Esophagus squamous epithelium (tissue), 5 donors: ENCODE measurements around the gene ZC3H18. TPM values are rescaled to one million over a fixed set of nuclear protein-coding genes. Genes with fewer than 3 reads are reported as not detected.

ENCODE experiments used
- DNase-seq: peaks from one replicate; lab custom pipeline; 2025; lab: John Stamatoyannopoulos, UW
- H3K27ac ChIP-seq, 4 donors: fragments of 200-600 bp; sonication (generic); one replicate each; pipeline ENCODE4 v1.5.1; 2016 to 2019; ENCODE audit warnings: mild to moderate bottlenecking in 1 of 4
- H3K27me3 ChIP-seq, 4 donors: fragments of 200-600 bp; sonication (generic); 1 replicate in 3 of 4; 2 replicates in 1 of 4; pipeline versions ENCODE4 v1.5.1 to v1.6.0; 2017 to 2021; ENCODE audit warnings: antibody characterized with exemption in 1 of 4
- H3K36me3 ChIP-seq, 3 donors: fragments of 200-600 bp; sonication (generic); one replicate each; pipeline ENCODE4 v1.5.1; 2016 to 2019
- H3K4me1 ChIP-seq, 3 donors: fragments of 200-600 bp; sonication (generic); one replicate each; pipeline ENCODE4 v1.5.1; 2017 to 2019
- H3K4me3 ChIP-seq, 4 donors: fragments of 200-600 bp; sonication (generic); 1 replicate in 3 of 4; 2 replicates in 1 of 4; pipeline ENCODE4 v1.5.1; 2016 to 2019; ENCODE audit warnings: mild to moderate bottlenecking in 2 of 4, moderate library complexity in 1 of 4
- H3K9me3 ChIP-seq, 3 donors: fragments of 200-600 bp; sonication (generic); one replicate each; pipeline ENCODE4 v1.5.1; 2016 to 2019
- POLR2A ChIP-seq, 4 donors: fragments of 450-650 bp; IDR thresholded peaks; one replicate each; pipeline ENCODE4 v1.6.1; 2017; ENCODE audit warnings: antibody characterized with exemption in 4 of 4, mild to moderate bottlenecking in 4 of 4, moderate library complexity in 3 of 4
- WGBS, 2 donors: methylation state at CpG; one replicate each; pipeline ENCODE4 v1.1.5; 2018; 5-methylcytosine and 5-hydroxymethylcytosine counted together
- intact Hi-C: fragments of 100-400 bp; cut with DNase I; formaldehyde crosslinking; loops from one replicate; pipeline ENCODE4 v1.15.0; 2022
- total RNA-seq, 4 donors: library from RNA; depleted of rRNA; stranded (reverse); fragments of >200 nt; gene quantifications; one replicate each; pipeline ENCODE4 v1.1.0, GENCODE V29; 2016
- TF ChIP-seq, protein P1 (sequence below), 6 experiments: fragments of 450-650 bp in 4 of 6; fragments of 200-600 bp in 2 of 6; sonication (generic) in 2 of 6; IDR thresholded peaks; one replicate each; pipeline ENCODE4 v1.5.1; 2016 to 2019; ENCODE audit warnings: antibody characterized with exemption in 6 of 6, mild to moderate bottlenecking in 4 of 6, moderate library complexity in 4 of 6
- donor health status: DM: yes; HTN: yes; CAD: no.

ZC3H18 gene
- total RNA-seq, 4 donors from 2014 or later: 15.4 to 27.3 (median 17.5) TPM

DNA sequence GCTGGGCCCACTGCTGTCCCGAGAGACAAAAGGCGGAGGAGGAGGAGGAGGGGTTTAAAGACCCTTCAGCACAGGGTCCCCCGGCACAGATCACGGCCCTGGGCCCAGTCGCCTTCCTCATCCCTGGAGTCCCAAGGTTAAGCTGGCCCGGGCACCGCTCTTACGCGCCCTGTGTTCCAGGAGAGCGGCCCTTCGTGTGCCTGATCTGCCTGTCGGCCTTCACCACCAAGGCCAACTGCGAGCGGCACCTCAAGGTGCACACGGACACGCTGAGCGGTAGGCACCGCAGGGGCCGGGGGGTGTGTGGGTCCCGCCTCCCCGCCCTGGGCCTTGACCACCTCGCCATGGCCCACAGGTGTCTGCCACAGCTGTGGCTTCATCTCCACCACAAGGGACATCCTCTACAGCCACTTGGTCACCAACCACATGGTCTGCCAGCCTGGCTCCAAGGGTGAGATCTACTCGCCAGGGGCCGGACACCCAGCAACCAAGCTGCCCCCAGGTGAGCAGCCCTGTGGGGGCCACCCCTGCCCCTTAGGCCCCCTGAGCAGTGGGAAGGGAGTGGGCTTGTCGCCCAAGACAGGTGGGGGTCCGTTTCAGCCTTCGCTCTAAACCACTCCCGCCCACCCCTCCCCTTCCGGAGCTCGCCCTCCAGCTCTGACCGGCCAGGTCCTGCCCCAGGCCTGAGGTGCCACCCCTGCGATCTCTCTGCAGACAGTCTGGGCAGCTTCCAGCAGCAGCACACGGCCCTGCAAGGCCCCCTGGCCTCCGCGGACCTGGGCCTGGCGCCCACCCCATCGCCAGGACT, 37.6 kb upstream of the ZC3H18 start:
- DNase-seq: no peak
- Histone ChIP-seq H3K36me3 (peaks cover 0 to 22% (median 7%) of the 10 kb centered on the region in 3 donors), H3K4me3 (peak overlapping the region; percentile 33 to 95 (median 72)), H3K27ac (peak overlapping the region in 1 of 4 donors; percentile 91), H3K27me3 (peaks cover 0 to 6% (median 0%) of the 10 kb centered on the region in 4 donors), H3K4me1 (peaks cover 15 to 48% (median 20%) of the 10 kb centered on the region in 3 donors), H3K9me3 (no peaks in the 10 kb centered on the region)
- 59 to 69% methylated on average over 10 to 12 of the region's 37 CpGs for WGBS, 2 donors
- no peak for TF ChIP-seq POLR2A (IDR thresholded peaks at IDR 0.05)
- TF ChIP-seq, protein P1, sequence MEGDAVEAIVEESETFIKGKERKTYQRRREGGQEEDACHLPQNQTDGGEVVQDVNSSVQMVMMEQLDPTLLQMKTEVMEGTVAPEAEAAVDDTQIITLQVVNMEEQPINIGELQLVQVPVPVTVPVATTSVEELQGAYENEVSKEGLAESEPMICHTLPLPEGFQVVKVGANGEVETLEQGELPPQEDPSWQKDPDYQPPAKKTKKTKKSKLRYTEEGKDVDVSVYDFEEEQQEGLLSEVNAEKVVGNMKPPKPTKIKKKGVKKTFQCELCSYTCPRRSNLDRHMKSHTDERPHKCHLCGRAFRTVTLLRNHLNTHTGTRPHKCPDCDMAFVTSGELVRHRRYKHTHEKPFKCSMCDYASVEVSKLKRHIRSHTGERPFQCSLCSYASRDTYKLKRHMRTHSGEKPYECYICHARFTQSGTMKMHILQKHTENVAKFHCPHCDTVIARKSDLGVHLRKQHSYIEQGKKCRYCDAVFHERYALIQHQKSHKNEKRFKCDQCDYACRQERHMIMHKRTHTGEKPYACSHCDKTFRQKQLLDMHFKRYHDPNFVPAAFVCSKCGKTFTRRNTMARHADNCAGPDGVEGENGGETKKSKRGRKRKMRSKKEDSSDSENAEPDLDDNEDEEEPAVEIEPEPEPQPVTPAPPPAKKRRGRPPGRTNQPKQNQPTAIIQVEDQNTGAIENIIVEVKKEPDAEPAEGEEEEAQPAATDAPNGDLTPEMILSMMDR (IDR thresholded peaks at IDR 0.05): no peak
- intact Hi-C loops: no loop called here

DNA sequence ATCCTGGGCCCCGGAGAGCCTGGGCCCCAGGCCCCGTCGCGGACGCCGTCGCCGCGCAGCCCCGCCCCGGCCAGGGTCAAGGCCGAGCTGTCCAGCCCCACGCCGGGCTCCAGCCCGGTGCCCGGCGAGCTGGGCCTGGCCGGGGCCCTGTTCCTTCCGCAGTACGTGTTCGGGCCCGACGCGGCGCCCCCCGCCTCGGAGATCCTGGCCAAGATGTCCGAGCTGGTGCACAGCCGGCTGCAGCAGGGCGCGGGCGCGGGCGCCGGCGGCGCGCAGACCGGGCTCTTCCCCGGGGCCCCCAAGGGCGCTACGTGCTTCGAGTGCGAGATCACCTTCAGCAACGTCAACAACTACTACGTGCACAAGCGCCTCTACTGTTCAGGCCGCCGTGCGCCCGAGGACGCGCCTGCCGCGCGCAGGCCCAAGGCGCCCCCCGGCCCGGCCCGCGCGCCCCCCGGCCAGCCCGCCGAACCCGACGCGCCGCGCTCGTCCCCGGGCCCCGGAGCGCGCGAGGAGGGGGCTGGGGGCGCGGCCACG, 36.8 kb upstream of the ZC3H18 start:
- no peak for TF ChIP-seq POLR2A (IDR thresholded peaks at IDR 0.05)
- TF ChIP-seq, protein P1 (IDR thresholded peaks at IDR 0.05): no peak
- DNase-seq: no peak
- no CpG with 5 or more reads among the region's 79 CpGs for WGBS, 2 donors
- H3K27me3 ChIP-seq: peaks cover 0 to 14% (median 0%) of the 10 kb centered on the region in 4 donors
- H3K9me3 ChIP-seq: no peaks in the 10 kb centered on the region
- H3K27ac ChIP-seq: peak overlapping the region in 3 of 4 donors; percentile 91 to 92 (median 91)
- peaks cover 15 to 45% (median 20%) of the 10 kb centered on the region in 3 donors for H3K4me1 ChIP-seq
- peak overlapping the region; percentile 33 to 95 (median 72) for H3K4me3 ChIP-seq
- H3K36me3 ChIP-seq: peaks cover 0 to 22% (median 7%) of the 10 kb centered on the region in 3 donors
- intact Hi-C loops: no loop called here

DNA sequence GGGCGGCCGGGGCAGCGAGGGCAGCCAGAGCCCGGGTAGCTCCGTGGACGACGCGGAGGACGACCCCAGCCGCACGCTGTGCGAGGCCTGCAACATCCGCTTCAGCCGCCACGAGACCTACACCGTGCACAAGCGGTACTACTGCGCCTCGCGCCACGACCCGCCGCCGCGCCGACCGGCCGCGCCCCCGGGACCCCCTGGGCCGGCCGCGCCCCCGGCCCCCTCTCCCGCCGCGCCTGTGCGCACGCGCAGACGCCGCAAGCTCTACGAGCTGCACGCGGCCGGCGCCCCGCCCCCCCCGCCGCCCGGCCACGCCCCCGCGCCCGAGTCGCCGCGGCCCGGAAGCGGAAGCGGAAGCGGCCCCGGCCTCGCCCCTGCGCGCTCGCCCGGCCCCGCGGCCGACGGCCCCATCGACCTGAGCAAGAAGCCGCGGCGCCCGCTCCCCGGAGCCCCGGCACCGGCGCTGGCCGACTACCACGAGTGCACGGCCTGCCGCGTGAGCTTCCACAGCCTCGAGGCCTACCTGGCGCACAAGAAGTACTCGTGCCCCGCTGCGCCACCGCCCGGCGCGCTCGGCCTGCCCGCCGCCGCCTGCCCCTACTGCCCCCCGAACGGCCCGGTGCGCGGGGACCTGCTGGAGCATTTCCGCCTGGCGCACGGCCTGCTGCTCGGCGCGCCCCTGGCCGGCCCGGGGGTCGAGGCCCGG, 36.1 kb upstream of the ZC3H18 start:
- H3K9me3 ChIP-seq: no peaks in the 10 kb centered on the region
- peaks cover 0 to 16% (median 7%) of the 10 kb centered on the region in 3 donors for H3K36me3 ChIP-seq
- peak overlapping the region; percentile 65 to 95 (median 76) for H3K4me3 ChIP-seq
- intact Hi-C loops: no loop called here
- no peak for DNase-seq
- H3K4me1 ChIP-seq: peaks cover 15 to 45% (median 20%) of the 10 kb centered on the region in 3 donors
- TF ChIP-seq, protein P1 (IDR thresholded peaks at IDR 0.05): no peak
- peak in 2 of 4 donors; percentile 58 to 74 for TF ChIP-seq POLR2A (IDR thresholded peaks at IDR 0.05)
- H3K27me3 ChIP-seq: peaks cover 0 to 20% (median 0%) of the 10 kb centered on the region in 4 donors
- WGBS, 2 donors: no CpG with 5 or more reads among the region's 114 CpGs
- peak overlapping the region; percentile 70 to 92 (median 91) for H3K27ac ChIP-seq

DNA sequence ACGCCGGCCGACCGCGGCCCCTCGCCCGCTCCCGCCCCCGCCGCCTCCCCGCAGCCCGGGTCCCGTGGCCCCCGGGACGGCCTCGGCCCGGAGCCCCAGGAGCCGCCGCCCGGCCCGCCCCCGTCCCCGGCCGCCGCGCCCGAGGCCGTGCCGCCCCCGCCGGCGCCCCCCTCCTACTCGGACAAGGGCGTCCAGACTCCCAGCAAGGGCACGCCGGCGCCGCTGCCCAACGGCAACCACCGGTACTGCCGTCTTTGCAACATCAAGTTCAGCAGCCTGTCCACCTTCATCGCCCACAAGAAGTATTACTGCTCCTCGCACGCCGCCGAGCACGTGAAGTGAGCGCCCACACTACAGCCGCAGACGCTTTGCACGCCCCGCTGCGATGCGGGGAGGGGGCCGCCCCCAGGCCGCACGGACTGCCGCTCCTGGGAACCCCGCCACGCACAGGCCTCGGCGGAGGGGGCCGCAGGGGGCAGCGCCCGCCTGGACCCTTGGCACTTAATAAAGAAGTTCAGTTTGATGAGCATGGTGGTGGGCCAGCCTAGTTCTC, 35.5 kb upstream of the ZC3H18 start:
- Histone ChIP-seq H3K27me3 (peaks cover 0 to 27% (median 2%) of the 10 kb centered on the region in 4 donors), H3K9me3 (no peaks in the 10 kb centered on the region), H3K4me3 (peak overlapping the region; percentile 65 to 95 (median 76)), H3K4me1 (peaks cover 15 to 45% (median 20%) of the 10 kb centered on the region in 3 donors), H3K36me3 (peaks cover 0 to 9% (median 7%) of the 10 kb centered on the region in 3 donors), H3K27ac (peak overlapping the region in 3 of 4 donors; percentile 91 to 92 (median 91))
- DNase-seq: no peak
- intact Hi-C loops: no loop called here
- TF ChIP-seq, protein P1 (IDR thresholded peaks at IDR 0.05): peak in 1 of 6 experiments; percentile 43
- TF ChIP-seq POLR2A (IDR thresholded peaks at IDR 0.05): no peak
- no CpG with 5 or more reads among the region's 65 CpGs for WGBS, 2 donors
